Mesendoderm (in vitro differentiated cells): ENCODE data around the gene TMEM59L.

Experiments
- DNase-seq: peaks from one replicate; pipeline ENCODE4 v3.0.0; 2013
- H2AK5ac ChIP-seq: 2 replicates; pipeline ENCODE4 v1.6.1; 2013; ENCODE audit warnings: low read length, inconsistent platforms
- H2BK120ac ChIP-seq: 2 replicates; pipeline ENCODE4 v1.6.1; 2013; ENCODE audit warnings: low read depth, mild to moderate bottlenecking, low read length, moderate library complexity, mixed read lengths
- H2BK15ac ChIP-seq: replicated peaks from 2 replicates; pipeline ENCODE4 v1.6.1; 2013; ENCODE audit warnings: low read depth, mild to moderate bottlenecking, moderate library complexity
- H2BK5ac ChIP-seq: 2 replicates; pipeline ENCODE4 v1.6.1; 2013; ENCODE audit warnings: low read length, inconsistent platforms
- H3K18ac ChIP-seq: 2 replicates; pipeline ENCODE4 v1.6.1; 2013; ENCODE audit warnings: mild to moderate bottlenecking, low read length, mixed read lengths
- H3K23ac ChIP-seq: one replicate; pipeline ENCODE4 v1.6.1; 2013; ENCODE audit warnings: low read length
- H3K27ac ChIP-seq: 2 replicates; pipeline ENCODE4 v1.5.1; 2013; ENCODE audit warnings: low read depth, mild to moderate bottlenecking, inconsistent platforms, low read length, moderate library complexity
- H3K27me3 ChIP-seq: 2 replicates; pipeline ENCODE4 v1.6.1; 2013; ENCODE audit warnings: low read length, control low read depth, mild to moderate bottlenecking, inconsistent platforms; ENCODE audit not compliant: insufficient read depth, poor library complexity
- H3K36me3 ChIP-seq: 2 replicates; pipeline ENCODE4 v1.6.1; 2013; ENCODE audit warnings: low read length, inconsistent platforms; ENCODE audit not compliant: control insufficient read depth, insufficient read depth
- H3K4ac ChIP-seq: one replicate; pipeline ENCODE4 v1.6.1; 2013; ENCODE audit warnings: low read depth, mild to moderate bottlenecking, low read length, moderate library complexity
- H3K4me1 ChIP-seq: 2 replicates; pipeline ENCODE4 v1.6.1; 2013; ENCODE audit warnings: low read depth, low read length, inconsistent platforms; ENCODE audit not compliant: control insufficient read depth
- H3K4me2 ChIP-seq: 2 replicates; pipeline ENCODE4 v1.6.1; 2013; ENCODE audit warnings: low read length
- H3K4me3 ChIP-seq: 2 replicates; pipeline ENCODE4 v1.5.1; 2013; ENCODE audit warnings: mild to moderate bottlenecking, low read length
- H3K56ac ChIP-seq: one replicate; pipeline ENCODE4 v1.6.1; 2013; ENCODE audit warnings: low read length
- H3K79me1 ChIP-seq: 2 replicates; pipeline ENCODE4 v1.6.1; 2013; ENCODE audit warnings: low read length, inconsistent platforms
- H3K79me2 ChIP-seq: 2 replicates; pipeline ENCODE4 v1.6.1; 2013; ENCODE audit warnings: mild to moderate bottlenecking, low read length; ENCODE audit not compliant: control insufficient read depth, insufficient read depth
- H3K9ac ChIP-seq: 2 replicates; pipeline ENCODE4 v1.6.1; 2013; ENCODE audit warnings: low read length, inconsistent platforms
- H4K5ac ChIP-seq: one replicate; pipeline ENCODE4 v1.6.1; 2013; ENCODE audit warnings: low read length
- H4K8ac ChIP-seq: one replicate; pipeline ENCODE4 v1.6.1; 2013; ENCODE audit warnings: low read depth, mild to moderate bottlenecking, control low read depth, low read length, moderate library complexity
- WGBS: extraction: QIAGEN DNeasy Blood & Tissue Kit; methylation state at CpG from one replicate; pipeline ENCODE4 v1.1.7; 2013; ENCODE audit warnings: low lambda C conversion rate, missing lambda C conversion rate; ENCODE audit not compliant: insufficient coverage; ENCODE audit errors: extremely low coverage; 5-methylcytosine and 5-hydroxymethylcytosine counted together

Gene TMEM59L

GRCh38 chr19:18593367-18594095 is 19.1 kb upstream of the TMEM59L start:
- H4K8ac ChIP-seq, result no peak overlapping the region
- peak overlapping the region; percentile 83 for H3K18ac ChIP-seq
- peak overlapping the region; percentile 97 for H3K56ac ChIP-seq
- H3K4me1 ChIP-seq, result peaks cover 16% of the 10 kb centered on the region
- H2BK5ac ChIP-seq, result peak overlapping the region; percentile 40
- H3K36me3 ChIP-seq, result peaks cover 3% of the 10 kb centered on the region
- H3K4ac ChIP-seq, result no peak overlapping the region
- H3K27me3 ChIP-seq, result no peaks in the 10 kb centered on the region
- peaks cover 2% of the 10 kb centered on the region for H3K79me1 ChIP-seq
- peak overlapping the region; percentile 85 for H2AK5ac ChIP-seq
- no peak overlapping the region for H2BK120ac ChIP-seq
- H4K5ac ChIP-seq, result no peak overlapping the region
- peak overlapping the region; percentile 74 for H3K4me2 ChIP-seq
- H3K79me2 ChIP-seq, result no peaks in the 10 kb centered on the region
- peak; percentile 81 for DNase-seq
- peak overlapping the region; percentile 89 for H3K9ac ChIP-seq
- H3K23ac ChIP-seq, result no peak overlapping the region
- H2BK15ac ChIP-seq, result no peak overlapping the region
- no peak overlapping the region for H3K4me3 ChIP-seq
- whole genome bisulfite sequencing, result no CpG with 5 or more reads among the region's 25 CpGs
- H3K27ac ChIP-seq, result peak overlapping the region; percentile 55

- Histone ChIP-seq H3K27me3 (no peaks in the 10 kb centered on the region), H3K36me3 (peaks cover 3% of the 10 kb centered on the region), H3K23ac (no peak overlapping the region), H4K5ac (no peak overlapping the region), H3K9ac (peak overlapping the region; percentile 89), H3K27ac (peak overlapping the region; percentile 55), H4K8ac (no peak overlapping the region), H2BK120ac (no peak overlapping the region), H3K4me3 (peak overlapping the region; percentile 54), H2BK5ac (no peak overlapping the region), H3K4me1 (peaks cover 16% of the 10 kb centered on the region), H3K4ac (peak overlapping the region; percentile 25), H3K18ac (peak overlapping the region; percentile 83), H3K79me1 (peaks cover 2% of the 10 kb centered on the region), H3K79me2 (no peaks in the 10 kb centered on the region), H3K4me2 (peak overlapping the region; percentile 74), H2AK5ac (peak overlapping the region; percentile 88), H2BK15ac (no peak overlapping the region), H3K56ac (peak overlapping the region; percentile 97)
- peak; percentile 87 for DNase-seq
- WGBS, result no CpG with 5 or more reads among the region's 54 CpGs
These were observed 18.4 kb upstream of the TMEM59L start for GRCh38 chr19:18594096-18594823.

- Histone ChIP-seq H3K36me3 (peaks cover 3% of the 10 kb centered on the region), H4K8ac (no peak overlapping the region), H2AK5ac (peak overlapping the region; percentile 88), H3K9ac (peak overlapping the region; percentile 89), H3K4me1 (peaks cover 16% of the 10 kb centered on the region), H3K4me3 (no peak overlapping the region), H2BK15ac (no peak overlapping the region), H2BK120ac (no peak overlapping the region), H3K27me3 (no peaks in the 10 kb centered on the region), H4K5ac (no peak overlapping the region), H3K4ac (peak overlapping the region; percentile 25), H3K27ac (peak overlapping the region; percentile 55), H3K18ac (peak overlapping the region; percentile 62), H3K56ac (peak overlapping the region; percentile 86), H3K79me1 (peaks cover 2% of the 10 kb centered on the region), H3K4me2 (peak overlapping the region; percentile 49), H3K79me2 (no peaks in the 10 kb centered on the region), H2BK5ac (no peak overlapping the region), H3K23ac (no peak overlapping the region)
- DNase-seq, result no peak
- WGBS, result no CpG with 5 or more reads among the region's 26 CpGs
These were observed 17.8 kb upstream of the TMEM59L start for GRCh38 chr19:18594824-18595373.

- no peak overlapping the region for H3K4ac ChIP-seq
- no peaks in the 10 kb centered on the region for H3K79me2 ChIP-seq
- peak overlapping the region; percentile 86 for H3K56ac ChIP-seq
- peaks cover 16% of the 10 kb centered on the region for H3K4me1 ChIP-seq
- H3K18ac ChIP-seq, result peak overlapping the region; percentile 62
- H3K27me3 ChIP-seq, result no peaks in the 10 kb centered on the region
- no peak overlapping the region for H4K8ac ChIP-seq
- peaks cover 2% of the 10 kb centered on the region for H3K79me1 ChIP-seq
- no peak overlapping the region for H2BK15ac ChIP-seq
- no peak overlapping the region for H3K4me3 ChIP-seq
- WGBS, result no CpG with 5 or more reads among the region's 6 CpGs
- no peak overlapping the region for H3K23ac ChIP-seq
- H3K9ac ChIP-seq, result peak overlapping the region; percentile 38
- H3K36me3 ChIP-seq, result peaks cover 3% of the 10 kb centered on the region
- no peak overlapping the region for H3K27ac ChIP-seq
- no peak overlapping the region for H3K4me2 ChIP-seq
- H2AK5ac ChIP-seq, result peak overlapping the region; percentile 6
- no peak overlapping the region for H4K5ac ChIP-seq
- no peak overlapping the region for H2BK120ac ChIP-seq
- no peak overlapping the region for H2BK5ac ChIP-seq
- no peak for DNase-seq
These were observed 17.2 kb upstream of the TMEM59L start for GRCh38 chr19:18595475-18595874.

GRCh38 chr19:18596752-18597157 is 15.9 kb upstream of the TMEM59L start:
- no peak overlapping the region for H3K27ac ChIP-seq

More at GRCh38 chr19:18596752-18597157, 15.9 kb upstream of the TMEM59L start:
- Histone ChIP-seq H2BK120ac (no peak overlapping the region), H3K4me3 (no peak overlapping the region), H3K23ac (no peak overlapping the region), H3K79me2 (no peaks in the 10 kb centered on the region), H4K5ac (no peak overlapping the region), H3K79me1 (no peaks in the 10 kb centered on the region), H3K4me2 (no peak overlapping the region), H3K4me1 (peaks cover 13% of the 10 kb centered on the region), H2AK5ac (no peak overlapping the region), H3K9ac (no peak overlapping the region), H3K27me3 (no peaks in the 10 kb centered on the region), H2BK15ac (no peak overlapping the region), H4K8ac (no peak overlapping the region), H3K4ac (no peak overlapping the region), H3K18ac (no peak overlapping the region), H3K56ac (peak overlapping the region; percentile 51), H3K36me3 (no peaks in the 10 kb centered on the region), H2BK5ac (no peak overlapping the region)
- WGBS, result no CpG with 5 or more reads among the region's 21 CpGs
- peak; percentile 63 for DNase-seq
